Stimulated activated CD8-positive, alpha-beta memory T cell treated with anti-CD3 and anti-CD28 coated beads, Interleukin-7, amount 100 ng/mL, for 24 hours (primary cell): Measurements from ENCODE around the gene AGER.
"Not testable (repeated sequence)": the region's sequence is repeated elsewhere in the genome, so short reads cannot be mapped to it uniquely, and the experiment has no call there.

Source experiments
- DNase-seq: peaks from one replicate; pipeline ENCODE4 v3.0.0-alpha.2; 2020; ENCODE audit warnings: low read depth

The AGER gene

DNA sequence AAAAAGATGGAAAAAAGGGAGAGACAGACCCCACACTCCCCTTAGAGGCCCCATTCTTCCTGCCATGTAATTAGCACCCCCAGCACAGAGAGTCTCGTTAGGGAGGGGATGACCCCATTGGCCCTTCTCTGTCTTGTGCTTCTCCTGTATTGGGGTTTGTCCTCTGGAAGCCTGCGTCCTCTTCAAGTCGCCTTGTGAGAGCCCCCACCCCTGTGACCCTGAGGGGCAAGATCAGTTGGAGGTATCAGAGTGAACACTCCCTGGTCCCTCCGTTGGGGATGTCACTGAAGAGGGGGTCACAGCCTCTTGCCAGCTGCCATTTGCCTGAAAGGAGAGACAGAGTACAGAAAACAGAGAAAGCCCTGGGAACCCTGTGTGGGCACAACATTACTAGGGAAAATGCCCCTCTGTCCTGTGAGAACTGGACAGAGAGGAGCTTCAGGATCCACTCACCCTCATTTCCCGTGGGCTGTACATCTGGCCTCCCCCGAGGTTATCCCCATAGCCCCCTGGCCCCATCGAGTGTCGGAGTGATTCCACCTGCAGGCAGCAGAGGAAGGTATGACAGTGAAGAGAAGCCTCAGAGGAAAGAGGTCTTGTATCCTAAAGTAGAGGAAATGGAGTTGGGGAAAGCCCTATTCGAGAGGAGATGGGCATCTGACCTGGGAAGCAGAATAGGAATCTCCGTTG is 2.2 kb upstream of the AGER start:
- not testable (repeated sequence) for DNase-seq

DNA sequence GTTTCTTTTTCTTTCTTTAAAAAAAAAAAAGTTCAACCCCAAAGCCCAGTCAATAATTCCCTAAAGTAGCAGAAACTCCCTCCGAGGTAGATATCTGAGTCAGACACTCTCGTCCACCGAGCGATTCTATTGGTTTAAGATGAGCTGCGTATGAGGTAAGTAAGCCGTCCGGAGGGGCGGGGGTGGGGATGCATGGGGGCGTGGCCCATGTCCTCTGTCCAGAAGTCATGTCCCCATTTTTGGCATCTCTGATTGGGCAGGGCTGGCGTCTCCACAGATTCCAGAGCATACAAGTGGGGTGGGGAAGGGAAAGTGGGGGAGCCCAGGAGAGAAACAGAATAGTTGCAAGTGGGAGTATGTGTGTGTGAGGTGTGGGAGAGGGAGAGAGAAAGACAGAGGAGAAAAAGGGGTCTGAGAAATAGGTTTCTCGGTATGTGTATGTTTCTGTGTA is 1.7 kb upstream of the AGER start:
- not testable (repeated sequence) for DNase-seq

DNA sequence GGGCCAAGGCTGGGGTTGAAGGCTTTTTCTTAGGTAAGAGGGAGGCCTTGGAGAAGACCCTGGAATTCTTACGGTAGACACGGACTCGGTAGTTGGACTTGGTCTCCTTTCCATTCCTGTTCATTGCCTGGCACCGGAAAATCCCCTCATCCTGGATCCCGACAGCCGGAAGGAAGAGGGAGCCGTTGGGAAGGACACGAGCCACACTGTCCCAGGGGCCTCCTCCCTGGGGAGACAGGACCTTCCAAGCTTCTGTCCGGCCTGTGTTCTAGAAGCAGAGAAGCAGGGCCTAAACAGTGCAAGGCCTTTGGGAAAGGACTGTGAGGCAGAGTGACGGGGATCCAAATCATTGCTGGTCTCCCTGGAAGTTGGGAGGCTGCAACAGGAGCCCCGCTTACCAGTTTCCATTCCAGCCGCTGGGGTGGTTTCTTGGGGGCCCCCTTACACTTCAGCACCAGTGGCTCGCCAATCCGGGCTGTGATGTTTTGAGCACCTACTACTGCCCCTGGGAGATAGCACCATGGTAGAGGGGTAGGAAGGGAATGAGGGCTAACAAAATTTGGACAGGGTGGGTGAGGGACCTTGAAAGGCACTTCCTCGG is 470 bp downstream of the AGER start:
- DNase-seq = no peak

DNA sequence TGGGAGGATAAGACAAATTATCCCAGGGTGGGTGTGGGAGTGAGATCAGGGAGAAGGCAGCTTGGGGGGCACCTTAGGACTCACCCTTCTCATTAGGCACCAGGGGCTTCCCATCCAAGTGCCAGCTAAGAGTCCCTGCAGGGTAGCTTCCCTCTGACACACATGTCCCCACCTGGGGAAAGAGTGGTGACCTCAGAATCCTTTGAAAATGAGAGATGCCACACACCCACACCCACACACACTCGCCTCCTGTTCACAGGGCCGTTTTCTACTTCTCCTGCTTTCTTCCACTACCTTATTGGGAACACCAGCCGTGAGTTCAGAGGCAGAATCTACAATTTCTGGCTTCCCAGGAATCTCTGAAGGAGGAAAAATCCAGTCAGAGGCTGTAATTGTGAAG is 1.0 kb downstream of the AGER start:
- no peak for DNase-seq

DNA sequence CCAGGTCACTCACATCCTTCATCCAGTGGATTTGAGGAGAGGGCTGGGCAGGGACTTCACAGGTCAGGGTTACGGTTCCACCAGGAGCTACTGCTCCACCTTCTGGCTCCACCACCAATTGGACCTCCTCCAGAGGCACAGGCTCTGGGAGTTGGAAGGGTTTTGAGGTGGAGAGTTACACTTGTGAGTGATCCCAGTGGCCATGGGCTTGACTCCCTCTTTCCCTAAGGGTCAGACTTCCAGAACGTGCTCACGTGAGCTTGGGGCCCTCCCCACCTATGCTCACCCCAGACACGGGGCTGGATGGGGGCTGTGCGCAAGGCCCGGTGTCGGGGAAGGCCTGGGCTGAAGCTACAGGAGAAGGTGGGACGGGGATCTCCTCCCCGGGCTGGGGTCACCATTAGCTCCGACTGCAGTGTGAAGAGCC is 1.5 kb downstream of the AGER start:
- DNase-seq = no peak

DNA sequence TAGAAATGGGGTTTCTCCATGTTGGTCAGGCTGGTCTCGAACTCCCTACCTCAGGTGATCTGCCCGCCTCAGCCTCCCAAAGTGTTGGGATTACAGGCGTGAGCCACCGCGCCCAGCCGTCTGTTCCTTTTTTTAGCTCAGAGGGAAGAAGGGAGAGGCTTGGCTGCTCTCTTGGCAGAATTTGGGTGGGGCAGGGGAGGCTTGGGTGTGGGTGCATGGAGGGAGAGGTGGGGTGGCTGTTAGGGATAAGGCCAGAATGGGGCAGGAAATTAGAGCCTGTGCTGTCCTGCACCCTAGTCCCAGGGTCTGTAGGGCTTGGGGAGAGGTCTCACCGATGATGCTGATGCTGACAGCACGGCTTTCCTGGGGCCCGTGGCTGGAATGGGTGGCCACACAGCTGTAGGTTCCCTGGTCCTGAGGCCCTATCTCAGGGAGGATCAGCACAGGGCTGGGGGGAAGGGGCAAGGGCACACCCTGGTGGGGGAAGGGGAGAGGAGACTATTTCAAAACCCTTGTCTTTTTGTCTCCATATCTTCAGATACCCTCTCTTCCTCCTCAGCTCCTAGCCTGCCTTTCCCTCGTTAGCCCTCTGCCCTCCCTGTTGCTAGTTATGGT is 2.0 kb downstream of the AGER start:
- no peak for DNase-seq

DNA sequence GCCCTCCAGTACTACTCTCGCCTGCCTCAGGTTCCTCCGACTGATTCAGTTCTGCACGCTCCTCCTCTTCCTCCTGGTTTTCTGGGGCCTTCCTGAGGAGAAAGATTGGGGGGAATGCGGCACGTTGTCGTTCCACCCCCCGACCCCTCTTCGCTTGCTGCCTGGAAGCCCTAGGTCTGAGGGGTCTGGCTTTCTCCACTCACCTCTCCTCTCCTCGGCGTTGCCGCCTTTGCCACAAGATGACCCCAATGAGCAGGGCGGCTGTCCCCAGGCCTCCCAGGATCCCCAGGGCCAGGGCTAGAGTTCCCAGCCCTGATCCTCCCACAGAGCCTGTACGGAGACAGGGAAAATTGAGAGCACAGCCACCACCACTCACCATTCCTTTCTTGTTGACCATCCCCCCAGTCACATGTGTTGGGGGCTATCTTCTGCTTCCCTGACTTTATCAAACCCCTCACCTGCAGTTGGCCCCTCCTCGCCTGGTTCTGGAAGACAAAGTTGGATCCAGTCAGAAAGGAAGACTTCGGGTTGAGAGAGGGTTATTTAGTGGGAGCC is 2.8 kb downstream of the AGER start:
- no peak for DNase-seq

DNA sequence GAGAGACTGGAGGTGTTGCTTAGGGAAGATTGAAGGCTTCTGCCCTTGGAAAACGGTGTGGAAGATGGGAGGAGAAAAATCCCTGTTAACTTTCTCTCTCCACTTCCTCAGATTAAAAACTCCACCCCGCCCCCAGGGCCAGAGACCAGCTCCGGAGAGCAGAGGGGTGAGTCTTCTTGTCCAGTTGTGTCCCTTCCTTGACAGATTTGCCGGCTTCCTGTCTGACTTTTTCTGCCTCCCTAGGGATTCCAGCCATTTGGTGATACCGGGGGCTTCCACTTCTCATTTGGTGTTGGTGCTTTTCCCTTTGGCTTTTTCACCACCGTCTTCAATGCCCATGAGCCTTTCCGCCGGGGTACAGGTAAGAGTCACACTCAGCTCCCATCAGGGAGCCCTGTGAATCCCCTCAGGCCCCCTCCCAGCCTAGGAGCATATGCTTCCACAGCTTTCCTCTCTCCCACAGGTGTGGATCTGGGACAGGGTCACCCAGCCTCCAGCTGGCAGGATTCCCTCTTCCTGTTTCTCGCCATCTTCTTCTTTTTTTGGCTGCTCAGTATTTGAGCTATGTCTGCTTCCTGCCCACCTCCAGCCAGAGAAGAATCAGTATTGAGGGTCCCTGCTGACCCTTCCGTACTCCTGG is 4.2 kb downstream of the AGER start:
- DNase-seq = no peak

DNA sequence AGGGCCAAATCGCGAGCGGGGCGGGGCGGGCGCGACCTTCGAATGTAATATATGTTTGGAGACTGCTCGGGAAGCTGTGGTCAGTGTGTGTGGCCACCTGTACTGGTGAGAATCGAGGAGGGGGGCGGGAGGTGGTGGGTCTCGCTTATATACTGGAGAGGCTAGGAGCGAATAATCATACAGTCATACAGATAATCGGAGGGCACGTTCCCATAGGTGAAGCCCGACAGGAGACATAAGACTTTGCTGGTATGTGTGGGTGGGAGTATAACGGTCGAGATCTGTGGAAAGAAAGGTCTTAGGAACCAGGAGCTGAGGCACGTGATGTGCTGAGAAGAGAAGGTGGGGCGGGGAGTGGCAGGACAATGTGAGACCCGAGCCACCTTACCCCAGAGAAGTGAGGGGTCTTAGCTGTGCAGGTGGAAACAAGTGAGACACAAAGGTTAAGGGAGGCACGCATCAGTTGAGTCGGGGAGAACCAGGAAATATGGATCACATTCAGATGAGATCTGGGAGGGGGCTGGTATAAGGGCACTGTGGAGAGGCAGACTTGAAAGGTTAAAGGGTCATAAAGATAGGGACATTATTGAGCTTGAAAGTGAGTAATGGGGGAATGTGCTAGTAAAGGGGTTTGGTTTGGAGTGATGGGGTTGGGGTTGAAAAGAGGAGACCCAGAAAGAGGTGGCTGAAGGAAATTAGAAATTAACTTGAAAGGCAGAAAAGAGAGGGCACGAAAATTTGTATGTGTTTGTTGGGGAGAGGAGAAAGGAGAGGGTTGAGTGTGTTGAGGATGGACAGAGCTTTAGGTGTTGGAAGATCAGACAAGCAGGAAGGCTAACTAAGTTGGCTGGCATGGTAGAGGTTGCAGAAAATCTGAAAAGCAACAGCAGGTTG is 5.3 kb downstream of the AGER start:
- no peak for DNase-seq

DNA sequence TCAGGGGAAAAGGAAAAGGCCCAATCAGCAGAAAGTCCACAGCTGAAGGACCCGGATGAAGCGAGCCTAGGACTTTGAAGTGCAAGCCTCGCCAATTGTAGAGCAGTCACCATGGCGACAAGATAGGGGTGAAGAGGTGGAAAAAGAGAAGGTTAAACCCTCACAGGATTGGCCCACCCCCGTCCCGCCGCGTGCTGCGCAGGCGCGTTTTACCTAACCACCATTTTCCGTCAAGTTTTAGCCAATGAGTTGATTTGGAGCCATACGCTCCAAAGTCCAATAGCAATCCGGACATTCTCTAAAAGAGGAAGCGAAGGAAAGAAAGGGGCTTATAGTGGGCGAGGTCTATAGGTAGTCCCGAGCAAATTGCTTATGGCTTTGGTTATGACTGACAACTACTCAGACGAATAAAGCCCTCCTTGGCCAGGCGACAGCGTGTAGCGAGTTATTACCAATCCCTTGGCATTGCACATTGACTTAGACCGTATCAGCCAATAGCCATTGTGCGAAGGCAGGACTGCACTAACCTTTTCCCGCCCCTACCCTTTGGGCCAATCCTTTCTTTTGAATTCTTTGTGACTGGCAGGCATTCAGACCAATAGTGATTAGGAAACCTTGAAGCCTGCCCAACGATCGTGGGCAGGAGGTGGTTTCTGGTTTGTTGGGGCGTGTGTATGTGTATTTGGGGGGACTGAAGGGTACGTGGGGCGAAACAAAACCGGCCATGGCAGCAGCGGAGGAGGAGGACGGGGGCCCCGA is 6.1 kb downstream of the AGER start, which contains the start of gene RNF5:
Gene RNF5, plus strand, starts transcription at position 618 of the 759 bp plus-strand sequence. Its CDS starts 107 bp downstream, at position 725.
- peak; percentile 76 for DNase-seq

DNA sequence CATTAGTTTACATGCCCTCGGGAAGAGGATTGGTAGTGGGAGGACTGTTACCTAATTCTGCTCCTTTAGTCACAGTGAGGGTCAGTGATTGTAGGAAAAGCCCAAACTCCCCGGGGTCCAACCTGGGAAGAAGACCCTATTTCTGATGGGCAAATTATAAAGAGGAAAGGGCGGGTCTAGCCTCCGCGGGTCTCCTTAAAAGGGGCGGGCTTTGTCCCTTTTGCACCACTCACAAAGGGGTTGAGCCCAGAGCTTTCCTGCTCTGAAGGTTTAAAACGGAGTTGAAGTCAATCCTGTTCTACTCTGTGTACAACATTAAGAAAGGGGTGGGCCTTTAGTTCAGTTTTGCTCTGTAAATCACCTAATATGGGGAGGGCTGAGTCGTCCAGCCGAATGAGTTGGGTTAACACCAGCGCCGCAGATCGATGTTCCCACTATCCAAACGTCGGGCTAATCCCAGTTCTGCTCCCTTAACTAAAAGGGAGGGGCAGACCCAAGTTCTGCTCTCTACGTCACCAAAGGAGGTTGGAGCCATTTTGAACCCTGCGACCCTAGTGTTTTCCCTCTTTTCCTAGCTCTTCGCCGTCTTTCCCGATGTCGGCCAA is 6.8 kb downstream of the AGER start:
- no peak for DNase-seq

DNA sequence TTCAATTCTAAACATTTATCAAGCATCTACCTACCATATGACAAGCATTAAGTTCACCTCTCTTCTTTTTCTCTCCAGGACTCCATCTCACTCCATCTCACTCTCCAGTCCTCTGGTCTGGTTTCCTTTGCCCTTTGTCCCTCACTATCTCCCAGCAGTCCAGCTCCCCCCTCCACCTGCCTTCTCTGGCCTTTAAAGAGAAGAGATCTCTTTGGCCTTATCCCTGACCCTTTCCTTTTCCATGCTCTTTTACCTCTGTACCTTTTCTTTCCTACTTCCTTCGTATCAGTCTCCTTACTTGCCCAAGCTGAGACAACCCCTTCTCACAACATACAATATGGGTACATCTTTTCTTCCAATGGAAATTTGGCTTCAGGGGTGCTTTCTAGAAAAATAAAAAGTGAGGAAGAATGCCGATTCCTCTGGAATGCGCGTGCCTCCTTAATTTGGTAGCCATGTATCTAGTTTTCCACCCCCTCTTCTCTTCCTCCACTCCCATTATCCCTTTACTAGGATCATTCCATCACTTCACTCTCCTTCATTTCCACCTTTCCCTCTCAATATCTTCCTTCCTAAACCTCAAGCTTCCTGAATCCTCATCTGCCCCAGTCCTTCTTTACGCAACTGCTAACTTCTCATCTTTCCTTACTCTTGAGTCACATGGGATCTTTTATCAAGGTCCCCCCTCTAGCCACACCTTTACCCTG is 7.4 kb downstream of the AGER start:
- DNase-seq = no peak

DNA sequence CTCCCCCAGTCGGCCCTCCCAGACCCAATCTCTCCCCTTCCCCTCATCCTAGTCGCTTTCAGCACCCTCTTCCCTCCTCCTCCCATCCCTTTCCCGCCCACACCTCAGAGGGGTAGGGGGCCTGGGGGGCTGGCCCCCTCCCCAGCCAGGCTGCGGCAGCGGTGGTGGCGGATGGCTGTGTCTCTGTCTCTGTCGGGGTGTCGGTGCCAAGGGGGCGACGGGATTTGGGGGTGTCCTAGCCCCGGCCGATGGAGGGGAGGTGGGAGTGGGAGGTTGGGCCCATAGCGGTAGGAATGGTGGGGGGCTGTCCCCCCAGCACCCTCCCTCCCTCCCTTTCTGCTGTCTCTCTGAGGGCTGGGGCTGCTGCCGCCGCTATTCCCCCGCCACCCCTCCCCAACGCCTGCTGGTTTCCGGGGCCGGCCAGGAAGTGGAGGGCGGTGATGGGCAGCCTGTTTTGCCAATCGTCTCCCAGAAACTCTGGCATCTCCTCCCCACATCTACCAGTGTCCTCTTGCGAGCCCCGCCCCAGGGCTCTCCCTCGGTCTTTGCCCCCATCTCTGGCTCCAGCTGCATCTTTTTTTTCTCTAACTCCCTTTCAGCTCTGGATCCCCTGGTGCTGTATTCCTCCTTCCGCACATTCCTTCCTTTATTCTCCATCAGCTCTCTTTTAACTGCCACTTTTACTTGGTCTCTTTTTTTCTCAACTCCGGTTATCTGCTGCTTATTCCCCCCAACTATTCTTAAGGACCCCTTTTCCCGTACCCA is 8.2 kb downstream of the AGER start, which contains the start of gene AGPAT1:
Gene AGPAT1, minus strand, starts transcription at position 374 of the 765 bp plus-strand sequence. CDS start 4,588 bp downstream, outside the sequence.
- DNase-seq = peak; percentile 95

DNA sequence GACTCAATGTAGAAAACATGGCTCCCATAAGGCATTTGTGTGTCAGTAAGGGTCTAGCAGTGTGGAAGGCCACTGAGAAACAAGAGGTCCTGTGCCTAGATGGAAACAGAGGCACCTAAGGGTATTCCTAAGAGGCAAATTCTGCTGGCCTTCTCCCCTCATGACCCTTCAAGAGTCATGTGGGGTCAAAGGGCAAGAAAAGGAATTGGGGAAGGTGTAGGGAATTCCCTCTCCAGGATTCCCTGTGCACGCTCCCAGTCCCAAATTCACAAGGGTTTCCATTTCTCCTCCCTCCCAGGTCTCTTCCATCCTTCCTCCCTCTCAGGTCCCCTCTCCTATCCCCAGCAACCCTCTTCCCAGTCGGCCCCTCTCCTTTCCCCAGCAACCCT is 8.7 kb downstream of the AGER start:
- no peak for DNase-seq

DNA sequence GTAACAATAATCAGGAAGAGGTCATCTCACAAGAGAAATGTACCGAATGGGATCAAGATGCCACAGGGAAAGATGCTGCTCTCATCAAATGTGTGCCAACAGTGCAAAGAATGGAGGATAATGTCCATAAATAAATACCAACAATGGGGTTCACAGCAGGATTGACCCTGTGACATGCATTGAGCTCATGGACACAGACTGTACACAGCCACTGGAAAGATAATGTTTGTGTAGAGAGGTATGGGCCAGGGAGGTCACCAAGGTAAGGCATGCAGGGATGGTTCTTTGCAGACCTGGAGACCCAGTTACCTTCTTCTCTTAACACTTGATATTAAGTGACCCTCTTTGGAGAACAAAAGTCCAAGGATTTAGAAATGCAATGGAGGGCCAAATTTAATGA is 9.6 kb downstream of the AGER start:
- no peak for DNase-seq

DNA sequence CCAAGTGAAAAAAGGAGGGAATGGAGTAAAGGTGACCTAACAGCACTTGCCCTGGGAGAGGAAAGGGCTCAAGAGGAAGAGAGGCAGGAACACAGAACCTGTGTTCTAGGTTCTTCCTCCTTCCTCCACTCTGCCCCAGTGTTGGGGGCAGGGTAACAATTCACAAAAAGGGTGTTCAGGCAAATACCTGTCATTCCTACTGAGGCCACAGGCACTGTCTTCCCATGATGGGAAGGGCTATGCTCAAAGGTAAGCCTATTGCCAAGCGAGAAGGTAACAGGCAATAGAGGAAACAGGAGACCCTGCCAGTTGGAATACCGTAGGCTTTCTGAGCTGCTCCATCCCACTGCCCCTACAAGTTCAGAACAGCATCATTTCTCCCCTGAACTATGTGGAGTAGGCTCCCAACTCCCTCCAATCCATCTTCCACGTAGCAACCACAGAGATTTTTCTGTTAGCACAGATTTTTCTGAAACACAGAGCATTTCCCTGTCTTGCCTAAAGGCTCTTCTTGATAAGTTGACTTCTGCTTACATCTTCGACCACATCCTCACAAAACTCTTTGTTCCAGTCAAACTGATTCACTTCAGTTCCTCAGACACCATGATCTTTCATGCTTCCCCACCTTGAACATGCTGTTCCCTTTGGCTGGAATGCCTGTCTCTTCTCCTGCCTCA is 10.9 kb downstream of the AGER start:
- no peak for DNase-seq

DNA sequence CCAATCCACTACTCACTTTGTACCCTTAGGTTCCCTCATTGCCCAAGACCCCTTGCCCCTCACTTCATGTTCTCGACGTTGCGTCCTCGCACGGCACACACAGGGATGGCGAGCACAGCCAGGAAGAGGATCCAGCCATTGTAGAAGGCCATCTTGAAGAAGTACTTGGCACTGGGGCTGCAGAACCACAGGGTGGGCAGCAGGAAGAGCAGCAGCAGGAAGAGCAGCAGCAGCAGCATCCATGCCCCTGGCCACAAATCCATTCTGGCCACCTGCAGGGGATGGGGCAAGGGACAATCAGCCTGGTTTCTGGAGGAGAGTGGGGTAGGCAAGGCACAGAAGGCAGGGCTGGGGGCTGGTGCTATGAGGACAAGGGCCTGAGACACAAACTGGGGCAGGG is 12.8 kb downstream of the AGER start:
- no peak for DNase-seq

DNA sequence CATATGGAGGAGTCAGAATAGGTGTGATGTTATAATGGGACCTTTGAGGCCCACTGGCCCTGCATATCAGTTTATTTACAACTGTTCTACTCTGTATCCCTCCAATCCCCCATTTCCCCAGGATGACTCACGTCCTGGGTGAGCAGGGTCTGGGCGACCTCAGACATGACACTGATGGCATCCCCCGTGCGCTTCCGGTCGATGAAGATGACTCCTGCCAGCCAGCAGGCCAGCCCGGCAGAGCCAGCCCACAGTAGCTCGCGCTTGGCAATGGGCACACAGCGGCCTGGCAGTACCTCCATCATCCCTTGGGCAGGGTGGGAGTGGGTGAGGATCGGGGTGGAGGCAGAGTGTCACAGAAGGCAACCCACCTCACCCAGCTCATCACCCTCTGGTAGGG is 13.8 kb downstream of the AGER start:
- no peak for DNase-seq
